GM21786 (cell line): Measurements from ENCODE around the gene ERC1.

ENCODE experiments used
- ATAC-seq: cut with Tn5 transposase; IDR thresholded peaks from one replicate; pipeline ENCODE4 v1.9.1; 2021; ENCODE audit not compliant: unreplicated experiment

Gene ERC1

GRCh38 chr12:990661-991349 is at the start of gene ERC1:
Gene ERC1, plus strand, starts transcription at chr12:991223. Its CDS starts 36,681 bp downstream, at chr12:1027904.
- ATAC-seq: peak; percentile 69

DNA sequence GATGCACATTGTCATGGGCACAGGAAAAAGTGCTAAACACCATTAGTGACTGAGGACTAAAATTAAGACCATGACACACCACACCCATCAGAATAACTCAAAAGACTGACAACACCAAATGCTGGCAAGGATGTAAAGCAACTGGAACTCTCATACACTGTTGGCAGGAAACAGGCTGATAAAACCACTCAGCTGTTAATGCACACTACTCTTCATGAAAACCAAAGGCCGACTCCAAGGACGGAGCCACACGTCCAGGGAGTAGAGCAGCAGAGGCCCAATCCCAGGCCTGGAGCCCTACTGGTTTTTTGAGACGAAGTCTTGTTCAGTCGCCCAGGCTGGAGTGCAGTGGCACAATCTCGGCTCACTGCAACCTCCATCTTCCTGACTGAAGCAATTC is 48.0 kb upstream of the ERC1 start:
- no peak for ATAC-seq

- no peak for ATAC-seq
Observed at GRCh38 chr12:944211-944610, 46.8 kb upstream of the ERC1 start.

- ATAC-seq: no peak
Observed at GRCh38 chr12:946212-946611, 44.8 kb upstream of the ERC1 start.

DNA sequence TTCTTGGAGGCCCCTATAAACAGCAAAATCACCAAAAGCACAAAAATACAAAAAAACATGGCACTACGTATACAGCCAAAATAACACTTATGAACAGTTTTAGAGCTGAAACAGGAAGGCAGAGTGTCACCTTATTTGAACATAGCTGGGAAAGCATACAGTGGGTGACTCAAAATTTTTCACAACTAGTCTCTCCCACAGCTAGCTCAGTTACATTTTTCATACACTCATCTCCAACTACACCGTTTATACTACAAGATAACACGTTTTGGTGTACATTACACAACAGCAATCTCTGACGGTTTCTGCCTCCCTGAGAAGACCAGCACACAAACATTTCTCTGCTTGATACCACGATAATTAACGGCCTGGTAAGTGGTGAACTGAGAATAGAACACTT is 44.4 kb upstream of the ERC1 start:
- no peak for ATAC-seq

DNA sequence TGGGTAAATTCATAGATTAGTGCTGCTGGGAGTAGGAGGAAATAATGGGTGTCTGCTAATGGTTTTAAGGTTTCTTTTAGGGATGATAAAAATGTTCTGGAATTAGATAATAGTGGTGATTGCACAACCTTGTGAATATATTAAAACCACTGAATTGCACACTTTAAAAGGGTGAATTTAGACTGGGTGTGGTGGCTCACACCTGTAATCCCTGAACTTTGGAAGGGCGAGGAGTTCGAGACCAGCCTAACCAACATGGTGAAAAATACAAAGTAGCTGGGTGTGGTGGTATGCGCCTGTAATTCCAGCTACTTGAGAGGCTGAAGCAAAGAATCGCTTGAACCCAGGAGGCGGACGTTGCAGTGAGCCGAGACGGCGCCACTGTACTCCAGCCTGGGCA is 42.8 kb upstream of the ERC1 start:
- ATAC-seq: no peak

- ATAC-seq: peak; percentile 83
Observed at GRCh38 chr12:949453-950191, 41.4 kb upstream of the ERC1 start, which contains the start of gene RAD52. Gene RAD52, minus strand, starts transcription at chr12:949694. Its CDS starts 16,636 bp downstream, at chr12:933058.

DNA sequence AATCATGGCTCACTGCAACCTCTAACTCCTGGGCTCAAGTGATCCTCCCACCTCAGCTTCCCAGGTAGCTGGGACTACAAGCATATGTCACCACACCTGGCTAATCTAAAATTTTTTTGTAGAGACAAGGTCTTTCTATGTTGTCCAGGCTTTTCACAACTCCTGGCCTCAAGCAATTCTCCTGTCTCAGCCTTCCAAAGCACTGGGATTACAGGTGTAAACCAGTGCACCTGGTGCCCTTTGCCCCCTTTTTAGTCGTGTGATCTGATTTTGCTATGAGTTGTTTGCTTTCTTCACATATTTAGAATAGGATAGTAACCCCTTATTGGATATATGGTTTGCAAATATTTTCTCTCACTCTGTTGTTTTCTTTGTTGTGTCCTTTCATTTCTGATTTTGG is 39.8 kb upstream of the ERC1 start:
- no peak for ATAC-seq

- ATAC-seq: no peak
Observed at GRCh38 chr12:953776-954175, 37.2 kb upstream of the ERC1 start.

GRCh38 chr12:954741-955140 is 36.3 kb upstream of the ERC1 start:
- ATAC-seq: no peak

DNA sequence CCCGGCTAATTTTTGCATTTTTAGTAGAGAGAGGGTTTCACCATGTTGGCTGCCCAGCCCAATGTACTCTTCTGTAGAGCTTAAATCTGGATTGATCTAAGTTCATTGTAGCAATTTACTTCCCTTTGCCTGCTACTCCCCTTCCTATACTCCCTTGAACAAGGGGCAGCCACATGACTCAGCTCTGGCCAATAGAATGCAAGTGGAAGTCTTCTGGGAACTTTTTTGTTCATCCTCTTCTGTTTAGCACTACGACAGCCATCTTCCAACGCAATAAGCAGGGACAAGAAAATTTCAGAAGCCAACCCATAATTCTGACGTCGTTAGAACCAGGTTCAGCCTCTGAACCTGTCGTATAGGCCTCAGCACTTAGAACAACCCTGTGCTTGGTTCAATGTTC is 35.1 kb upstream of the ERC1 start:
- ATAC-seq: no peak

GRCh38 chr12:958588-959123 is 32.4 kb upstream of the ERC1 start:
- ATAC-seq: peak; percentile 80

GRCh38 chr12:966724-967123 is 24.3 kb upstream of the ERC1 start:
- no peak for ATAC-seq

- ATAC-seq: no peak
Observed at GRCh38 chr12:967641-968040, 23.4 kb upstream of the ERC1 start.

DNA sequence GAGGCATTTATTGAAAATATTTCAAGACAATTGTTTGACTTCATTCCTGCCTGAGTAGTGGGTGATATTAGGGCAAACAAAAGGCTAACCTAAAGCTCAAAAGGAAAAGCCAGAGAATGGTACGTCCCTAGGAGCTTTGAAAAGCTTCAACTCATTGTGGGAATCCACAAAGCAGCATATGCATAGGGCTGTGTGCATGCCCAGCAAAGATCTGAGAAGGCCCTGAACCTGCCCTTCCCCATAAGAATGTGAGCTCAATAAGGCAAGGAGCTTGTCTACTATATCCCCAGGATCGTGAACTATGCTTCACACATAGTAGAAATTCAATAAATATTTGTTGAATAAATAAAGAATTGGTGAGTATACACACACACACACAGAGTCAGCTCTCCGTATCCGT is 22.5 kb upstream of the ERC1 start:
- ATAC-seq: no peak

GRCh38 chr12:969821-970220 is 21.2 kb upstream of the ERC1 start:
- ATAC-seq: no peak

GRCh38 chr12:971991-972390 is 19.0 kb upstream of the ERC1 start:
- ATAC-seq: no peak

GRCh38 chr12:974271-974862 is 16.7 kb upstream of the ERC1 start:
- no peak for ATAC-seq

DNA sequence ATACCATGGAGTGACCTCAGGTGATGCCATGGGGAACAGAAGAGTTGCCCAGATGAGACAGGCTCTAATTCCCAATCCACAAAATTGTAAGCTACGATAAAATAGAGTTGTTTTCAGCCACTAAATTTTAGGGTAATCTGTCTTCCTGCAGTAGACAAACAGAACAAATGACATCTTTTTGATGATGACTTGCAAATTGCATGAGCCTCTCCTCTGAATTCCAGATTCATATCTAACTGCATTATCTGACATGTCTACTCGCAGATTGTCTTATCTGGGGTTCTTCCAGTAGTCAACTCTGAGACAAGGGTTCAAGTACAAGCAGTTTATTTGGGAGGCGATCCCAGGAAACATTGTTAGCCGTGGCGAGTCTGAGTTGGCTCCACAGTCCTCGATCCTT is 14.4 kb upstream of the ERC1 start:
- ATAC-seq: no peak

DNA sequence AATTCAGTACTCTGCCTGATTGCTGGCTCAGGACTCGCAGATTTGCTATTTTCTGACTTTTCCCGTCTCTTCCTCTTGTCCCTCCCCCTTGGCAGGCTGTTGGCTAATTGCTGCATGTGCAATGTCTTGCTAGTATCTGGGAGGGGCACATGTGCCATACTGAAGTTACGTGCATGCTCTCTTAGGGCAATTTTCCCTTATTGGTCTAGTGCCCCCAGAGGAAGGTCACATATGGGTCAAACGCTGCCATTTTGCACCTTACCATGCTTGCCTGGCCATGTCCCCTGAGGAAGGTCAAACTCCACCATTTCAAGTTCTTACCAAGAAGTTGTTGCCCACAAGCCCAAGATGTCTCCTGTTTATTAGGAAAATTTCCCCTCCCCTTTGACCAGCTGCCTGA is 13.9 kb upstream of the ERC1 start:
- ATAC-seq: no peak

DNA sequence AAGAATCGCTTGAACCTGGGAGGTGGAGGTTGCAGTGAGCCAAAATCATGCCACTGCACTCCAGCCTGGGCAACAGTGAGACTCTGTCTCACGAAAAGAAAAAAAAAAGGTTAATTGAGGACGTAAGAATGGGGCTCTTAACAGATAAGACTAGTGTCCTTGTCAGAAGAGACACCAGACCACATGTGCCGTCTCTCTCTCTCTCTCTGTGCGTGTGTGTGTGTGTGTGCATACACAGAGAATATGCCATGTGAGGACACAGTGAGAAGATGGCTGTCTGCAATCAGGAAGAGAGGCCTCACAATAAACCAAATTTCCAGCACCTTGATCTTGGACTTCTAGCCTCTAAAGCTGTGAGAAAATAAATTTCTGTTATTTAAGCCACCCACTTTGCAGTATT is 11.7 kb upstream of the ERC1 start:
- ATAC-seq: no peak
